ENCODE data around the gene ARPIN. TPM values are rescaled to one million over a fixed set of nuclear protein-coding genes. Genes with fewer than 3 reads are reported as not detected.

Gene ARPIN
- total RNA-seq, 1 donor from 2014 or later, result 10.4 TPM

- DNase-seq (ENCODE audit: low read depth), result no peak
- H3K4me3 ChIP-seq (ENCODE audit: low read depth, low read length), result no peak overlapping the region
- TF ChIP-seq CTCF (conservative IDR thresholded peaks at IDR 0.05; ENCODE audit: low read depth, low read length), result no peak
Observed at GRCh38 chr15:89899951-89900567, 12.7 kb downstream of the ARPIN start.

- TF ChIP-seq CTCF (conservative IDR thresholded peaks at IDR 0.05; ENCODE audit: low read depth, low read length), result no peak
- no peak overlapping the region for H3K4me3 ChIP-seq (ENCODE audit: low read depth, low read length)
- no peak for DNase-seq (ENCODE audit: low read depth)
Observed at GRCh38 chr15:89899295-89899945, 13.3 kb downstream of the ARPIN start.

GRCh38 chr15:89898614-89899294 lies 14.0 kb downstream of the ARPIN start:
- H3K4me3 ChIP-seq (ENCODE audit: low read depth, low read length), result no peak overlapping the region
- TF ChIP-seq CTCF (conservative IDR thresholded peaks at IDR 0.05; ENCODE audit: low read depth, low read length), result peak; percentile 92
- no peak for DNase-seq (ENCODE audit: low read depth)

- no peak overlapping the region for H3K4me3 ChIP-seq (ENCODE audit: low read depth, low read length)
- no peak for DNase-seq (ENCODE audit: low read depth)
Observed at GRCh38 chr15:89898146-89898545, 14.6 kb downstream of the ARPIN start.

GRCh38 chr15:89893696-89894447 lies 18.9 kb downstream of the ARPIN start, which contains the start of gene AP3S2:
AP3S2 (minus strand) TSS chr15:89893994; CDS start chr15:89893949, 45 bp downstream.
- DNase-seq (ENCODE audit: low read depth), result peak; percentile 60
- TF ChIP-seq CTCF (conservative IDR thresholded peaks at IDR 0.05; ENCODE audit: low read depth, low read length), result no peak
- H3K4me3 ChIP-seq (ENCODE audit: low read depth, low read length), result peak within 1 kb of the TSS; percentile 70

More at GRCh38 chr15:89898146-89898545, 14.6 kb downstream of the ARPIN start:
- no peak for TF ChIP-seq CTCF (conservative IDR thresholded peaks at IDR 0.05; ENCODE audit: low read depth, low read length)

GRCh38 chr15:89893027-89893426 lies 19.7 kb downstream of the ARPIN start:
- H3K4me3 ChIP-seq (ENCODE audit: low read depth, low read length), result peak overlapping the region; percentile 70
- no peak for TF ChIP-seq CTCF (conservative IDR thresholded peaks at IDR 0.05; ENCODE audit: low read depth, low read length)
- DNase-seq (ENCODE audit: low read depth), result no peak
